OCI-LY7 (cell line): ENCODE data around the gene GALNT3. TPM values are rescaled to one million over a fixed set of nuclear protein-coding genes. Genes with fewer than 3 reads are reported as not detected.

Experiments used
- BruUV-seq: library from RNA; stranded (reverse); fragments of 400-500 nt; replicated peaks from 2 replicates; lab custom pipeline; 2021; lab: Mats Ljungman, UMichigan
- CTCF ChIA-PET: fragments of 300-600 bp; sonication (Branson Sonifier 250); formaldehyde crosslinking; loops from one replicate; lab custom pipeline; 2022; ENCODE audit warnings: antibody characterized with exemption; ENCODE audit not compliant: unreplicated experiment; lab: Charles Lee
- POLR2A ChIA-PET: fragments of 300-600 bp; sonication (Branson Sonifier 250); formaldehyde crosslinking; loops from one replicate; lab custom pipeline; 2022; ENCODE audit warnings: antibody characterized with exemption; lab: Charles Lee
- DNase-seq: peaks from one replicate; pipeline ENCODE4 v3.0.0-alpha.2; 2015; ENCODE audit warnings: low spot score
- H2AFZ ChIP-seq: fragments of 200-600 bp; sonication (generic), shearing (Covaris generic); 2 replicates; pipeline ENCODE4 v1.6.1; 2014; ENCODE audit warnings: mild to moderate bottlenecking, antibody characterized with exemption, low read length, moderate library complexity
- H3K27ac ChIP-seq: fragments of 200-600 bp; sonication (generic); 2 replicates; pipeline ENCODE4 v1.5.1; 2014; ENCODE audit warnings: mixed run types, low read depth, mild to moderate bottlenecking, moderate library complexity, low read length, inconsistent platforms; ENCODE audit not compliant: poor library complexity, severe bottlenecking
- H3K36me3 ChIP-seq: fragments of 200-600 bp; sonication (generic); 2 replicates; pipeline ENCODE4 v1.6.1; 2014; ENCODE audit warnings: mild to moderate bottlenecking, antibody characterized with exemption, low read length, moderate library complexity, mixed read lengths; ENCODE audit not compliant: insufficient read depth
- H3K4me1 ChIP-seq: fragments of 200-600 bp; sonication (generic); 2 replicates; pipeline ENCODE4 v1.5.1; 2014; ENCODE audit warnings: mild to moderate bottlenecking, low read length; ENCODE audit not compliant: insufficient read depth, poor library complexity, severe bottlenecking
- H3K4me2 ChIP-seq: fragments of 200-600 bp; sonication (generic); 2 replicates; pipeline ENCODE4 v1.6.1; 2014; ENCODE audit warnings: mild to moderate bottlenecking, low read length
- H3K4me3 ChIP-seq: fragments of 200-600 bp; sonication (generic); 2 replicates; pipeline ENCODE4 v1.5.1; 2014; ENCODE audit warnings: mild to moderate bottlenecking, low read depth, low read length; ENCODE audit not compliant: poor library complexity, severe bottlenecking
- H3K79me2 ChIP-seq: fragments of 200-600 bp; sonication (generic); 2 replicates; pipeline ENCODE4 v1.6.1; 2016; ENCODE audit warnings: low read depth, mild to moderate bottlenecking, low read length, moderate library complexity, mixed read lengths; ENCODE audit not compliant: insufficient read depth
- H3K9me2 ChIP-seq: fragments of 200-600 bp; sonication (generic); 2 replicates; pipeline ENCODE4 v1.6.1; 2016; ENCODE audit warnings: mild to moderate bottlenecking, low read length, mixed read lengths; ENCODE audit not compliant: insufficient read depth
- H3K9me3 ChIP-seq: fragments of 200-600 bp; sonication (generic); 2 replicates; pipeline ENCODE4 v1.6.1; 2014; ENCODE audit warnings: mild to moderate bottlenecking, mixed run types, low read length, mixed read lengths
- H4K20me1 ChIP-seq: fragments of 200-600 bp; sonication (generic); 2 replicates; pipeline ENCODE4 v1.6.1; 2014; ENCODE audit warnings: mild to moderate bottlenecking, antibody characterized with exemption, low read length, moderate library complexity, mixed read lengths; ENCODE audit not compliant: insufficient read depth
- EZH2phosphoT487 ChIP-seq: fragments of 200-600 bp; sonication (generic); IDR thresholded peaks from 2 replicates; pipeline ENCODE4 v1.6.1; 2018; ENCODE audit warnings: low read depth, borderline replicate concordance, mild to moderate bottlenecking, mixed run types, antibody characterized with exemption, low read length, moderate library complexity, mixed read lengths
- intact Hi-C: fragments of 100-400 bp; cut with micrococcal nuclease; formaldehyde crosslinking; loops from one replicate; pipeline ENCODE4 v1.10.0; 2022; ENCODE audit not compliant: unreplicated experiment
- total RNA-seq, 2 experiments: library from RNA; depleted of rRNA in 1 of 2; stranded (reverse); fragments of >200 nt in 1 of 2; shearing (Covaris generic) in 1 of 2; gene quantifications; 2 replicates each; pipeline ENCODE4 v1.2.3, GENCODE V29; 2014 to 2022
- TF ChIP-seq, protein P1 (sequence below): fragments of 200-600 bp; sonication (generic); conservative IDR thresholded peaks from 2 replicates; pipeline ENCODE4 v1.5.1; 2014; ENCODE audit warnings: mild to moderate bottlenecking, antibody characterized with exemption, low read length, moderate library complexity, mixed read lengths

Gene GALNT3
- total RNA-seq, 2 experiments from 2014 or later = 0.44 to 3.6 TPM

GRCh38 chr2:165791421-165792103 is 2.5 kb downstream of the GALNT3 start:
- DNase-seq = no peak
- TF ChIP-seq, protein P1, sequence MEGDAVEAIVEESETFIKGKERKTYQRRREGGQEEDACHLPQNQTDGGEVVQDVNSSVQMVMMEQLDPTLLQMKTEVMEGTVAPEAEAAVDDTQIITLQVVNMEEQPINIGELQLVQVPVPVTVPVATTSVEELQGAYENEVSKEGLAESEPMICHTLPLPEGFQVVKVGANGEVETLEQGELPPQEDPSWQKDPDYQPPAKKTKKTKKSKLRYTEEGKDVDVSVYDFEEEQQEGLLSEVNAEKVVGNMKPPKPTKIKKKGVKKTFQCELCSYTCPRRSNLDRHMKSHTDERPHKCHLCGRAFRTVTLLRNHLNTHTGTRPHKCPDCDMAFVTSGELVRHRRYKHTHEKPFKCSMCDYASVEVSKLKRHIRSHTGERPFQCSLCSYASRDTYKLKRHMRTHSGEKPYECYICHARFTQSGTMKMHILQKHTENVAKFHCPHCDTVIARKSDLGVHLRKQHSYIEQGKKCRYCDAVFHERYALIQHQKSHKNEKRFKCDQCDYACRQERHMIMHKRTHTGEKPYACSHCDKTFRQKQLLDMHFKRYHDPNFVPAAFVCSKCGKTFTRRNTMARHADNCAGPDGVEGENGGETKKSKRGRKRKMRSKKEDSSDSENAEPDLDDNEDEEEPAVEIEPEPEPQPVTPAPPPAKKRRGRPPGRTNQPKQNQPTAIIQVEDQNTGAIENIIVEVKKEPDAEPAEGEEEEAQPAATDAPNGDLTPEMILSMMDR = no peak
- no peak for TF ChIP-seq EZH2phosphoT487
- Histone ChIP-seq H2AFZ (no peak overlapping the region), H3K36me3 (no peaks in the 10 kb centered on the region), H3K9me2 (no peaks in the 10 kb centered on the region), H4K20me1 (no peaks in the 10 kb centered on the region), H3K4me2 (no peak overlapping the region), H3K27ac (no peak overlapping the region), H3K4me3 (no peak overlapping the region), H3K79me2 (no peaks in the 10 kb centered on the region), H3K4me1 (no peaks in the 10 kb centered on the region), H3K9me3 (no peaks in the 10 kb centered on the region)
- ChIA-PET POLR2A (interaction anchor here (0.6 kb wide), 1 partner anchor 27 kb away, joined by 3 read pairs; no protein-coding TSS in a partner anchor), CTCF (no interaction called here)
- BruUV-seq = no TSS peak
- intact Hi-C loops = no loop called here

DNA sequence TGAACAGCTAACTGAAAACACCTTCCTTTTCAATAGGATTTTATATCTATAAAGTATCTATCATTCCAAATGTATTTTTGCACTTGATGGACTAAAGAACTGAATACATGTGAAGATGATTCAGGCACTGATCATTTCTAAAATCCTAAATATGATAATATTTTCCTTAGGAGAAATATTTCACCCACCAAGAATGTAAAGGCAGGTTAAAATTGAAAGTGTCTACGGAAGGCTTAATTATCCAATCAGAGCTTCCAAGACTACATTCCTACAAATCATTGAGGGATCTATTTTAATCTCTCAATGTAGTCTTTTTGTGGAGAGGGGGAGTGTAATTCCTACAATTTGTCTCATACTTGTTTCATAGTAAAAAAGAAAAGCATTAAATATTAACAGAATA is 3.6 kb downstream of the GALNT3 start:
- Histone ChIP-seq H3K79me2 (no peaks in the 10 kb centered on the region), H4K20me1 (no peaks in the 10 kb centered on the region), H2AFZ (no peak overlapping the region), H3K4me1 (no peaks in the 10 kb centered on the region), H3K9me3 (no peaks in the 10 kb centered on the region), H3K4me2 (no peak overlapping the region), H3K27ac (no peak overlapping the region), H3K4me3 (no peak overlapping the region), H3K9me2 (no peaks in the 10 kb centered on the region), H3K36me3 (no peaks in the 10 kb centered on the region)
- BruUV-seq = no TSS peak
- ChIA-PET POLR2A (no interaction called here), CTCF (no interaction called here)
- TF ChIP-seq, protein P1 = no peak
- TF ChIP-seq EZH2phosphoT487 = no peak
- no peak for DNase-seq
- intact Hi-C loops = no loop called here

GRCh38 chr2:165787334-165787733 is 6.7 kb downstream of the GALNT3 start:
- intact Hi-C loops = no loop called here
- no peak for DNase-seq
- Histone ChIP-seq H2AFZ (no peak overlapping the region), H3K9me2 (no peaks in the 10 kb centered on the region), H3K79me2 (no peaks in the 10 kb centered on the region), H3K4me3 (no peak overlapping the region), H3K4me1 (no peaks in the 10 kb centered on the region), H3K4me2 (no peak overlapping the region), H3K9me3 (no peaks in the 10 kb centered on the region), H3K36me3 (no peaks in the 10 kb centered on the region), H3K27ac (no peak overlapping the region), H4K20me1 (no peaks in the 10 kb centered on the region)
- no TSS peak for BruUV-seq
- no peak for TF ChIP-seq EZH2phosphoT487
- TF ChIP-seq, protein P1 = no peak
- POLR2A ChIA-PET = interaction anchor here (0.7 kb wide), 1 partner anchor 257 kb away, joined by 3 read pairs; no protein-coding TSS in a partner anchor
- CTCF ChIA-PET = no interaction called here
